BE2C (cell line): ENCODE data around the gene SIPA1L3.
"Not testable (repeated sequence)": the region's sequence is repeated elsewhere in the genome, so short reads cannot be mapped to it uniquely, and the experiment has no call there.

Experiments used
- DNase-seq: peaks from one replicate; pipeline ENCODE4 v3.0.0-alpha.2; 2020
- H3K27me3 ChIP-seq: fragments of 250-450 bp; sonication (Bioruptor Pico); 2 replicates; pipeline ENCODE4 v1.5.1; 2020; ENCODE audit warnings: mild to moderate bottlenecking
- H3K36me3 ChIP-seq: fragments of 250-450 bp; sonication (Bioruptor Pico); 2 replicates; pipeline ENCODE4 v1.5.1; 2020; ENCODE audit warnings: mild to moderate bottlenecking
- H3K4me1 ChIP-seq: fragments of 250-450 bp; sonication (Bioruptor Pico); 2 replicates; pipeline ENCODE4 v1.5.1; 2020
- H3K4me3 ChIP-seq: 2 replicates; pipeline ENCODE4 v1.5.1; 2011; ENCODE audit warnings: low read depth, low read length
- H3K9me3 ChIP-seq: fragments of 250-450 bp; sonication (Bioruptor Pico); 2 replicates; pipeline ENCODE4 v1.5.1; 2020
- TF ChIP-seq, protein P1 (sequence below): IDR thresholded peaks from 2 replicates; pipeline ENCODE4 v1.5.1; 2012; ENCODE audit warnings: mild to moderate bottlenecking, low read depth, low read length

Gene SIPA1L3

GRCh38 chr19:38070573-38070972 is 163.6 kb downstream of the SIPA1L3 start:
- H3K4me3 ChIP-seq, result no peak overlapping the region
- no peaks in the 10 kb centered on the region for H3K27me3 ChIP-seq
- TF ChIP-seq, protein P1, sequence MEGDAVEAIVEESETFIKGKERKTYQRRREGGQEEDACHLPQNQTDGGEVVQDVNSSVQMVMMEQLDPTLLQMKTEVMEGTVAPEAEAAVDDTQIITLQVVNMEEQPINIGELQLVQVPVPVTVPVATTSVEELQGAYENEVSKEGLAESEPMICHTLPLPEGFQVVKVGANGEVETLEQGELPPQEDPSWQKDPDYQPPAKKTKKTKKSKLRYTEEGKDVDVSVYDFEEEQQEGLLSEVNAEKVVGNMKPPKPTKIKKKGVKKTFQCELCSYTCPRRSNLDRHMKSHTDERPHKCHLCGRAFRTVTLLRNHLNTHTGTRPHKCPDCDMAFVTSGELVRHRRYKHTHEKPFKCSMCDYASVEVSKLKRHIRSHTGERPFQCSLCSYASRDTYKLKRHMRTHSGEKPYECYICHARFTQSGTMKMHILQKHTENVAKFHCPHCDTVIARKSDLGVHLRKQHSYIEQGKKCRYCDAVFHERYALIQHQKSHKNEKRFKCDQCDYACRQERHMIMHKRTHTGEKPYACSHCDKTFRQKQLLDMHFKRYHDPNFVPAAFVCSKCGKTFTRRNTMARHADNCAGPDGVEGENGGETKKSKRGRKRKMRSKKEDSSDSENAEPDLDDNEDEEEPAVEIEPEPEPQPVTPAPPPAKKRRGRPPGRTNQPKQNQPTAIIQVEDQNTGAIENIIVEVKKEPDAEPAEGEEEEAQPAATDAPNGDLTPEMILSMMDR, result no peak
- H3K36me3 ChIP-seq, result no peaks in the 10 kb centered on the region
- no peaks in the 10 kb centered on the region for H3K4me1 ChIP-seq
- no peak for DNase-seq
- no peaks in the 10 kb centered on the region for H3K9me3 ChIP-seq

- not testable (repeated sequence) for H3K36me3 ChIP-seq, H3K4me1 ChIP-seq, H3K9me3 ChIP-seq, H3K27me3 ChIP-seq, H3K4me3 ChIP-seq, DNase-seq
Measured at GRCh38 chr19:38071054-38071453, 164.0 kb downstream of the SIPA1L3 start.

- Histone ChIP-seq H3K4me3 (no peak overlapping the region), H3K9me3 (no peaks in the 10 kb centered on the region), H3K27me3 (no peaks in the 10 kb centered on the region), H3K4me1 (no peaks in the 10 kb centered on the region), H3K36me3 (no peaks in the 10 kb centered on the region)
- no peak for DNase-seq
- TF ChIP-seq, protein P1, result no peak
Measured at GRCh38 chr19:38071647-38072046, 164.6 kb downstream of the SIPA1L3 start.

GRCh38 chr19:38072776-38073750 is 166.1 kb downstream of the SIPA1L3 start:
- Histone ChIP-seq H3K4me1 (no peaks in the 10 kb centered on the region), H3K4me3 (no peak overlapping the region), H3K27me3 (no peaks in the 10 kb centered on the region), H3K36me3 (no peaks in the 10 kb centered on the region), H3K9me3 (no peaks in the 10 kb centered on the region)
- DNase-seq, result no peak
- TF ChIP-seq, protein P1, result no peak

GRCh38 chr19:38073841-38074685 is 167.1 kb downstream of the SIPA1L3 start:
- TF ChIP-seq, protein P1, result no peak
- no peaks in the 10 kb centered on the region for H3K4me1 ChIP-seq
- H3K4me3 ChIP-seq, result no peak overlapping the region
- H3K36me3 ChIP-seq, result no peaks in the 10 kb centered on the region
- H3K9me3 ChIP-seq, result no peaks in the 10 kb centered on the region
- no peak for DNase-seq
- H3K27me3 ChIP-seq, result no peaks in the 10 kb centered on the region

DNA sequence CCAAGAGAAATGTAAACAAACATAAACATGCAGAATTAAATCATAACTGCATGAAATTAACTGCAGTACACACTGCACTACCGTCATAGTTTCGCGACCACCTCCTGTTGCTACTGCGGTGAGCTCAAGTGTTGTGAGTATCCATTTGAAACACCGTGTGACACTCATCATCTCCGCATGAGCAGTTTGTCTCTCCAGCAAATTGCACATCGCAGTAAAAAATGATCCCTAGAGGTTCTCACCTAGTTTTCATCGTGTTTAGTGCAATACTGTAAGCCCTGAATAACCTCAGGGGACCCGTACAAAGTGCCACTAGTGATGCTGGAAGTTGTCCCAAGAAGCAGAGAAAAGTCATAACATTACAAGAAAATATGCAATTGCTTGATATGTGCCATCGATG is 169.3 kb downstream of the SIPA1L3 start:
- DNase-seq, result no peak
- H3K9me3 ChIP-seq, result no peaks in the 10 kb centered on the region
- TF ChIP-seq, protein P1, result no peak
- no peaks in the 10 kb centered on the region for H3K27me3 ChIP-seq
- H3K4me3 ChIP-seq, result no peak overlapping the region
- H3K36me3 ChIP-seq, result no peaks in the 10 kb centered on the region; the same call in 1 of the 2 replicates
- H3K4me1 ChIP-seq, result no peaks in the 10 kb centered on the region
